HG03060 (cell line): Measurements from ENCODE around the gene GRPEL1.
A peak's percentile ranks its signal among the peaks of the same experiment; 100 is the strongest.
"Not testable (repeated sequence)": the region's sequence is repeated elsewhere in the genome, so short reads cannot be mapped to it uniquely, and the experiment has no call there.

ENCODE experiments used
- ATAC-seq: cut with Tn5 transposase; IDR thresholded peaks from one replicate; pipeline ENCODE4 v1.9.1; 2021; ENCODE audit warnings: low read depth, moderate number of reproducible peaks; ENCODE audit not compliant: unreplicated experiment

The GRPEL1 gene

GRCh38 chr4:7067452-7068278 is at the start of gene GRPEL1:
GRPEL1 (minus strand) TSS chr4:7068064; CDS start chr4:7068032, 32 bp downstream.
- ATAC-seq = peak; percentile 83

- no peak for ATAC-seq
These were observed 48.8 kb upstream of the GRPEL1 start for GRCh38 chr4:7116705-7117104.

GRCh38 chr4:7115557-7116340 is 47.9 kb upstream of the GRPEL1 start:
- ATAC-seq = no peak

- ATAC-seq = no peak
These were observed 44.8 kb upstream of the GRPEL1 start for GRCh38 chr4:7112656-7113055.

- no peak for ATAC-seq
These were observed 43.6 kb upstream of the GRPEL1 start for GRCh38 chr4:7111441-7111840.

GRCh38 chr4:7110546-7110945 is 42.7 kb upstream of the GRPEL1 start:
- no peak for ATAC-seq

- ATAC-seq = no peak
These were observed 41.3 kb upstream of the GRPEL1 start for GRCh38 chr4:7109169-7109568.

GRCh38 chr4:7108660-7109059 is 40.8 kb upstream of the GRPEL1 start:
- no peak for ATAC-seq

- ATAC-seq = no peak
These were observed 40.3 kb upstream of the GRPEL1 start for GRCh38 chr4:7108046-7108625.

GRCh38 chr4:7107166-7107905 is 39.5 kb upstream of the GRPEL1 start:
- ATAC-seq = no peak

- ATAC-seq = no peak
These were observed 37.4 kb upstream of the GRPEL1 start for GRCh38 chr4:7105276-7105675.

- ATAC-seq = no peak
These were observed 36.6 kb upstream of the GRPEL1 start for GRCh38 chr4:7104366-7105031.

GRCh38 chr4:7103607-7104365 is 35.9 kb upstream of the GRPEL1 start:
- ATAC-seq = no peak

GRCh38 chr4:7103031-7103606 is 35.3 kb upstream of the GRPEL1 start:
- ATAC-seq = peak; percentile 56

GRCh38 chr4:7102516-7102909 is 34.6 kb upstream of the GRPEL1 start:
- ATAC-seq = not testable (repeated sequence)

GRCh38 chr4:7101692-7102515 is 34.0 kb upstream of the GRPEL1 start:
- peak; percentile 53 for ATAC-seq

- ATAC-seq = no peak
These were observed 28.4 kb upstream of the GRPEL1 start for GRCh38 chr4:7096236-7096635.

- ATAC-seq = no peak
These were observed 27.8 kb upstream of the GRPEL1 start for GRCh38 chr4:7095611-7096155.
